Thoracic aorta (tissue), 2 donors: ENCODE data around the gene RPS19BP1. TPM values are rescaled to one million over a fixed set of nuclear protein-coding genes. Genes with fewer than 3 reads are reported as not detected.
A peak's percentile ranks its signal among the peaks of the same experiment; 100 is the strongest.

ENCODE experiments used
- ATAC-seq: fragments of 150-250 bp; one replicate; pipeline ENCODE4 v1.8.0; 2017; ENCODE audit warnings: low read depth; ENCODE audit not compliant: insufficient number of reproducible peaks, low FRiP score
- DNase-seq: peaks from one replicate; pipeline ENCODE4 v3.0.0-alpha.2; 2020; ENCODE audit warnings: low spot score
- H3K27ac ChIP-seq, 2 donors: fragments of 200-600 bp; sonication (generic); 1 replicate in 1 of 2; 2 replicates in 1 of 2; pipeline ENCODE4 v1.5.1; 2016; ENCODE audit warnings: mild to moderate bottlenecking in 2 of 2, moderate library complexity in 2 of 2
- H3K27me3 ChIP-seq: fragments of 200-600 bp; sonication (generic); replicated peaks from 2 replicates; pipeline ENCODE4 v1.6.0; 2016; ENCODE audit warnings: mild to moderate bottlenecking; ENCODE audit not compliant: insufficient read depth
- H3K36me3 ChIP-seq: fragments of 200-600 bp; sonication (generic); one replicate; pipeline ENCODE4 v1.5.1; 2016
- H3K4me1 ChIP-seq, 2 donors: fragments of 200-600 bp; sonication (generic); 1 replicate in 1 of 2; 2 replicates in 1 of 2; pipeline versions ENCODE4 v1.5.1 to v1.6.0; 2016; ENCODE audit warnings: low read depth in 2 of 2, mild to moderate bottlenecking in 1 of 2; ENCODE audit not compliant: control insufficient read depth in 1 of 2
- H3K4me3 ChIP-seq: fragments of 200-600 bp; sonication (generic); 2 replicates; pipeline ENCODE4 v1.5.1; 2016; ENCODE audit warnings: mild to moderate bottlenecking
- H3K9me3 ChIP-seq: fragments of 200-600 bp; sonication (generic); 2 replicates; pipeline ENCODE4 v1.5.1; 2016
- total RNA-seq, 2 donors: library from RNA; depleted of rRNA; stranded (reverse); fragments of >200 nt; gene quantifications; one replicate each; pipeline versions ENCODE4 v1.1.0 to v1.2.3, GENCODE V29; 2016
- TF ChIP-seq, protein P1 (sequence below): fragments of 200-600 bp; sonication (generic); IDR thresholded peaks from one replicate; pipeline ENCODE4 v1.5.1; 2019; ENCODE audit warnings: antibody characterized with exemption

RPS19BP1 gene
- total RNA-seq, 2 donors from 2014 or later, result 77.7 to 89.6 TPM

DNA sequence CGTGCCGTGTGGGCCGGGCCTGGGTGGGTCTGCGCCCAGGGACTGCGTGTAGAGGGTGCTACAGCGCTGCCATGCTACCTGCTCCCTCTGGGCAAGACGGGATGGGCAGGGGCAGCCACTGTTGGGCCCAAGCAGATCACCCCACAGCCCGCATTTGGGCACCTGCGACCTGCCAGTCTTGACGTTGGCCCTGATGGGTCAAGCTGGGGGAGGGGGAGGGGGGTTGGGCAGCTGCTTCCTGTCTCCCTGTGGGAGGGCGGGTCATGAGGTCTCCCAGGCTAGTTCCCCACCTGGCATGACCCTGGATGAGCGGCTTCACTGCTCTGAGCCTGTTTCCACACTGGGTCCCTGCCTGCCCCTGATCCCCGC lies 2.8 kb upstream of the RPS19BP1 start:
- H3K4me3 ChIP-seq, result no peak overlapping the region
- no peaks in the 10 kb centered on the region for H3K36me3 ChIP-seq
- H3K4me1 ChIP-seq, result peaks cover 14 to 25% of the 10 kb centered on the region in 2 donors
- DNase-seq, result no peak
- no peak for ATAC-seq
- no peaks in the 10 kb centered on the region for H3K9me3 ChIP-seq
- no peaks in the 10 kb centered on the region for H3K27me3 ChIP-seq
- TF ChIP-seq, protein P1, sequence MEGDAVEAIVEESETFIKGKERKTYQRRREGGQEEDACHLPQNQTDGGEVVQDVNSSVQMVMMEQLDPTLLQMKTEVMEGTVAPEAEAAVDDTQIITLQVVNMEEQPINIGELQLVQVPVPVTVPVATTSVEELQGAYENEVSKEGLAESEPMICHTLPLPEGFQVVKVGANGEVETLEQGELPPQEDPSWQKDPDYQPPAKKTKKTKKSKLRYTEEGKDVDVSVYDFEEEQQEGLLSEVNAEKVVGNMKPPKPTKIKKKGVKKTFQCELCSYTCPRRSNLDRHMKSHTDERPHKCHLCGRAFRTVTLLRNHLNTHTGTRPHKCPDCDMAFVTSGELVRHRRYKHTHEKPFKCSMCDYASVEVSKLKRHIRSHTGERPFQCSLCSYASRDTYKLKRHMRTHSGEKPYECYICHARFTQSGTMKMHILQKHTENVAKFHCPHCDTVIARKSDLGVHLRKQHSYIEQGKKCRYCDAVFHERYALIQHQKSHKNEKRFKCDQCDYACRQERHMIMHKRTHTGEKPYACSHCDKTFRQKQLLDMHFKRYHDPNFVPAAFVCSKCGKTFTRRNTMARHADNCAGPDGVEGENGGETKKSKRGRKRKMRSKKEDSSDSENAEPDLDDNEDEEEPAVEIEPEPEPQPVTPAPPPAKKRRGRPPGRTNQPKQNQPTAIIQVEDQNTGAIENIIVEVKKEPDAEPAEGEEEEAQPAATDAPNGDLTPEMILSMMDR, result no peak
- no peak overlapping the region for H3K27ac ChIP-seq

DNA sequence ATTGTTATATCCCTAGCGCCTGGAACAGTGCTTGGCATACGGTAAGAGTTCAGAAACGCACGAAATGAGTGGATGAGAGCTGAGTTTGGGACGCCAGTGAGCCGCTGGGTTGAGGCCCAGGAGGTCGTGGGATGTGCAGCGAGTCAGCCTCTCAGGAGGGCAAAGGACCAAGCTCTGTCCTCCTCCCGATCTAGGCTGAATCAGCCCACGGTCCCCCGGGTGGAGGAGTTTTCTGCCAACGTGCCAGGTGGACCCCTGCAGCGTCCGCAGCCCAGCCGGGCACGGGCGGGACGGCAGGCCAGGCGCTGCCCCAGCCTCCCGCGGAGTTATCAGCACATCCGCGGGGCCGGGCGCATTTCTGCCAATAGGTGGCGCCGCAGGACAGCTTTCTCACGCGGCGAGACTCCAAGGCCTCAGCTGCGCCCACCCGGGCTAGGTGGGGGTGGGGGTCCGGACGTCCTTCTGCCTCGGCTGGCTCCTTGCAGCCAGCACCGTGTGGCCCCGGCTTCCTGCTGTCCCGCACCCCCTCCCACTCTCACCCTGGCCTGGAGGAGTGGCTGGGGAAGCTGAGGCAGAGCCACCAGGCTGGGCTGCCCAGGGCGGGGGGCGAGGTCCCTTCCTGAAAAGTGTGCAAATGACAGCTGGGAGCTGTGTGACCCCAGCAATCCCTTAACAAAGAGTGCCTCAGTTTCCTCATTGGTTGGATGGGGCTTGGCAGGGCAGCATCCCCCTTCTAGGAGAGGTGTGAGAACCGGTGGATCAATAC lies 2.2 kb upstream of the RPS19BP1 start:
- H3K27me3 ChIP-seq, result no peaks in the 10 kb centered on the region
- H3K27ac ChIP-seq, result no peak overlapping the region
- TF ChIP-seq, protein P1, result peak; percentile 89
- peaks cover 16 to 31% of the 10 kb centered on the region in 2 donors for H3K4me1 ChIP-seq
- DNase-seq (no peak), ATAC-seq (no peak)
- no peak overlapping the region for H3K4me3 ChIP-seq
- no peaks in the 10 kb centered on the region for H3K9me3 ChIP-seq
- peaks cover 3% of the 10 kb centered on the region for H3K36me3 ChIP-seq

DNA sequence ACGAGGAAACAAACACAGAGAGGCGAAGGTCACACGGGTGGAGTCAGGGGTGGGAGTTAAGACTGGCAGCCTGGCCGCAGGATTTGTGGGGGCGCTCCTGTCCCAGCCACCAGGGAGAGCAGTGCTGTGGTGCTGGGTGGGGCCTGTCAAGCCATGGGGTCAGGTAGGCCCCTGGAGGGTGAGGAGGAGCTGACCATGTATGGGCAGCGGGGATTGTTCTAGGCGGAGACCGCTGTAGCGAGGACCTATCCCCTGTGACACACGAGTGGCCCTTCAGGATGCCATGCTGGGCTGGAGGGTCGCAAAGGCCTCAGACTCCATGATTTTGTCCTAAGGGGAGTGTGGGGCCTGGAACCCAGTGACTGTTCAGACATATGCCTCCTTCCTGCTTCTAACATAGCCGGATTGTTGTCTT lies 1.6 kb upstream of the RPS19BP1 start:
- no peak overlapping the region for H3K27ac ChIP-seq
- no peak for ATAC-seq

GRCh38 chr22:39530692-39531331 lies 1.7 kb downstream of the RPS19BP1 start:
- TF ChIP-seq, protein P1, result no peak
- H3K27me3 ChIP-seq, result no peaks in the 10 kb centered on the region
- DNase-seq (no peak), ATAC-seq (no peak)
- no peak overlapping the region for H3K4me3 ChIP-seq
- H3K4me1 ChIP-seq, result peaks cover 28 to 67% of the 10 kb centered on the region in 2 donors
- no peaks in the 10 kb centered on the region for H3K9me3 ChIP-seq
- H3K27ac ChIP-seq, result no peak overlapping the region
- H3K36me3 ChIP-seq, result peaks cover 3% of the 10 kb centered on the region

More for the DNA sequence above, 1.6 kb upstream of the RPS19BP1 start:
- Histone ChIP-seq H3K9me3 (no peaks in the 10 kb centered on the region), H3K27me3 (no peaks in the 10 kb centered on the region), H3K4me3 (no peak overlapping the region), H3K36me3 (peaks cover 3% of the 10 kb centered on the region), H3K4me1 (peaks cover 21 to 37% of the 10 kb centered on the region in 2 donors)
- TF ChIP-seq, protein P1, result no peak
- DNase-seq, result no peak

GRCh38 chr22:39530116-39530515 lies 2.4 kb downstream of the RPS19BP1 start:
- no peaks in the 10 kb centered on the region for H3K27me3 ChIP-seq
- peaks cover 3% of the 10 kb centered on the region for H3K36me3 ChIP-seq
- no peaks in the 10 kb centered on the region for H3K9me3 ChIP-seq
- peaks cover 28 to 74% of the 10 kb centered on the region in 2 donors for H3K4me1 ChIP-seq
- no peak for ATAC-seq
- H3K27ac ChIP-seq, result no peak overlapping the region
- TF ChIP-seq, protein P1, result no peak
- DNase-seq, result no peak
- H3K4me3 ChIP-seq, result no peak overlapping the region
